GM18498 (cell line): ENCODE results near the gene MBD3L3.
"Not testable (repeated sequence)": the region's sequence is repeated elsewhere in the genome, so short reads cannot be mapped to it uniquely, and the experiment has no call there.

Experiments
- ATAC-seq: cut with Tn5 transposase; IDR thresholded peaks from one replicate; pipeline ENCODE4 v1.9.1; 2021; ENCODE audit warnings: mild to moderate bottlenecking, moderate library complexity; ENCODE audit not compliant: unreplicated experiment

The MBD3L3 gene

GRCh38 chr19:7058576-7058975 lies at the start of gene MBD3L3:
TSS of gene MBD3L3 (minus strand) at chr19:7058676. CDS start at chr19:7058605, 71 bp downstream.
- ATAC-seq, result not testable (repeated sequence)

- ATAC-seq, result no peak
Measured at GRCh38 chr19:7106711-7107657, 48.5 kb upstream of the MBD3L3 start.

GRCh38 chr19:7104747-7105447 lies 46.4 kb upstream of the MBD3L3 start:
- ATAC-seq, result no peak

GRCh38 chr19:7101498-7102253 lies 43.2 kb upstream of the MBD3L3 start:
- ATAC-seq, result no peak

GRCh38 chr19:7099597-7099921 lies 41.1 kb upstream of the MBD3L3 start:
- no peak for ATAC-seq

- peak; percentile 88 for ATAC-seq
Measured at GRCh38 chr19:7098701-7099596, 40.5 kb upstream of the MBD3L3 start.

GRCh38 chr19:7098096-7098495 lies 39.6 kb upstream of the MBD3L3 start:
- no peak for ATAC-seq

- ATAC-seq, result no peak
Measured at GRCh38 chr19:7088999-7089398, 30.5 kb upstream of the MBD3L3 start.

- ATAC-seq, result no peak
Measured at GRCh38 chr19:7083076-7083956, 24.8 kb upstream of the MBD3L3 start.

GRCh38 chr19:7078008-7078407 lies 19.5 kb upstream of the MBD3L3 start:
- no peak for ATAC-seq

- no peak for ATAC-seq
Measured at GRCh38 chr19:7076151-7076550, 17.7 kb upstream of the MBD3L3 start.

GRCh38 chr19:7074705-7075282 lies 16.3 kb upstream of the MBD3L3 start:
- ATAC-seq, result no peak

GRCh38 chr19:7072541-7072940 lies 14.1 kb upstream of the MBD3L3 start:
- no peak for ATAC-seq

GRCh38 chr19:7069904-7070226 lies 11.4 kb upstream of the MBD3L3 start:
- no peak for ATAC-seq

GRCh38 chr19:7069042-7069903 lies 10.8 kb upstream of the MBD3L3 start, which contains the start of gene ZNF557:
TSS of gene ZNF557 (plus strand) at chr19:7069703. CDS start at chr19:7075075, 5,372 bp downstream.
- peak; percentile 96 for ATAC-seq

GRCh38 chr19:7068599-7068998 lies 10.1 kb upstream of the MBD3L3 start:
- no peak for ATAC-seq

GRCh38 chr19:7067716-7068115 lies 9.2 kb upstream of the MBD3L3 start:
- ATAC-seq, result no peak

- not testable (repeated sequence) for ATAC-seq
Measured at GRCh38 chr19:7067122-7067521, 8.6 kb upstream of the MBD3L3 start.
